ENCODE data around the gene TMC1.

DNA sequence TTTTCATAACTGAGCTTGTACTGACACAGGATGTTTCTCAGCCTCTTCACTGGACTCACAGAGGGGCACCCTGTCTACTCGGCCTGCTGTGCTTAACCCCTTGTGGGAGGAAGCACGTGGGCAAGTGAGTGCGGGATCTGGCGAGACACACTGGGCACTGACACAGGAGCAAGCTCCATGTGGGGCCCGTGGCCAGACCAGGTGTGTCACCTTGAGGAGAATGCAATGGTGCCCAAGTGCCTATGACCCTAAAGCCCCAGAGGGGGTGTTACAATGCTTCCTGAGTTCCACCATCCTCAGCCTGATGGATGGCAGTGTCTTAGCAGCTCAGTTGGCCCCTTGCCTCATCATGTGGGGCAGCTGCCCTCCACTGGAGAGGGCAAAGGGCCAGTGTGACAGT lies 302.6 kb downstream of the TMC1 start:
- TF ChIP-seq CTCF (IDR thresholded peaks at IDR 0.05; ENCODE audit: borderline replicate concordance, extremely low read depth, low read length, poor library complexity, severe bottlenecking): no peak
- no peak for TF ChIP-seq EZH2 (IDR thresholded peaks at IDR 0.05; ENCODE audit: borderline replicate concordance, low read depth, low read length, severe bottlenecking)
